ENCODE data around the gene MRGPRX4.

Gene MRGPRX4

DNA sequence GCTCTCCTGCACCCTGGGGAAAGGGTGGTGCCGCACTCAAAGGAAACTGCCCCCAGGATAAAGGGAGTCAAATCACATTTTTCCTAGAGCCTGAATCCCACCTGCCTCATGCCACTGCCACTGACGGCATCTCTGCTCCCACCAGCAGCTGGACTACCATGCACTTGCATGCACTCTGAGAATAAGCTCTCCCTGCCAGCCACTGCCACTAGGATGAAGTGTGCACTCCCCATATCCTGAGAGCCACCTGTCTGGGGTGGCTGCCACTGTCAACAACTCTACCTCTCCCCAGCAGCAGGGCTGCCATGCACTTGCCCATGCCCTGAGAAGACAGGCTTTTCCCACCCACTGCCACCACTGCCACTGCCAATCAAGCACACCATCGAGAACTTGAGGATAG lies 31.6 kb downstream of the MRGPRX4 start:
- no peak overlapping the region for H3K27ac ChIP-seq (ENCODE audit: low read depth, low read length)
- H3K36me3 ChIP-seq (ENCODE audit: control insufficient read depth in 5 of 5, insufficient read depth in 5 of 5, low read length in 5 of 5), result no peaks in the 10 kb centered on the region
- H3K4me3 ChIP-seq (ENCODE audit: low read depth in 1 of 5, low read length in 5 of 5), result no peak overlapping the region
- peaks cover 0 to 6% (median 0%) of the 10 kb centered on the region in 5 donors for H3K9me3 ChIP-seq (ENCODE audit: control insufficient read depth in 5 of 5, low read length in 5 of 5)
- H3K9ac ChIP-seq (ENCODE audit: low read length in 5 of 5), result no peak overlapping the region
- peaks cover 0 to 11% (median 4%) of the 10 kb centered on the region in 5 donors for H3K27me3 ChIP-seq (ENCODE audit: control insufficient read depth in 5 of 5, insufficient read depth in 4 of 5, low read length in 5 of 5)
- peaks cover 0 to 4% (median 0%) of the 10 kb centered on the region in 5 donors for H3K4me1 ChIP-seq (ENCODE audit: control insufficient read depth in 5 of 5, insufficient read depth in 5 of 5, low read length in 5 of 5)

DNA sequence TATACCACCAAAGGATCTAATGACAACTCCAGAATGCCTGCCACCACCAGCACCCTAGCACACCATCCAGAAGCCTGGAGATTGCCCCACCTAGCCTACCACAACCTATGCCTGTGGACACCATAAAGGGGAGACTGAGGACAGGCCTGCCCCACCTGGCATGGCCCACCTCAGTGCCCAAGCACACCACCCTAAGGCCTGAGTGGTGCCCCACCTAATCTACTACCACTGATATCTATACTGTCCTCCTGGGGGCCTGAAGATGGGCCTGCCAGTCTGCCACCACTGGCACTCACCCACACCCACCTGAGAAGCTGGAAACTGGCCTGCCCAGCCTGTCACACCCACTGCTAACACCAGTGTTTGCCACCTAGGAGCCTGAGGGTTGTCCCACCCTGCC lies 32.1 kb downstream of the MRGPRX4 start:
- Histone ChIP-seq H3K9me3 (ENCODE audit: control insufficient read depth in 5 of 5, low read length in 5 of 5) (peaks cover 0 to 6% (median 0%) of the 10 kb centered on the region in 5 donors), H3K4me3 (ENCODE audit: low read depth in 1 of 5, low read length in 5 of 5) (no peak overlapping the region), H3K4me1 (ENCODE audit: control insufficient read depth in 5 of 5, insufficient read depth in 5 of 5, low read length in 5 of 5) (peaks cover 0 to 4% (median 0%) of the 10 kb centered on the region in 5 donors), H3K36me3 (ENCODE audit: control insufficient read depth in 5 of 5, insufficient read depth in 5 of 5, low read length in 5 of 5) (no peaks in the 10 kb centered on the region), H3K27ac (ENCODE audit: low read depth, low read length) (no peak overlapping the region), H3K9ac (ENCODE audit: low read length in 5 of 5) (no peak overlapping the region), H3K27me3 (ENCODE audit: control insufficient read depth in 5 of 5, insufficient read depth in 4 of 5, low read length in 5 of 5) (peaks cover 0 to 11% (median 4%) of the 10 kb centered on the region in 5 donors)

DNA sequence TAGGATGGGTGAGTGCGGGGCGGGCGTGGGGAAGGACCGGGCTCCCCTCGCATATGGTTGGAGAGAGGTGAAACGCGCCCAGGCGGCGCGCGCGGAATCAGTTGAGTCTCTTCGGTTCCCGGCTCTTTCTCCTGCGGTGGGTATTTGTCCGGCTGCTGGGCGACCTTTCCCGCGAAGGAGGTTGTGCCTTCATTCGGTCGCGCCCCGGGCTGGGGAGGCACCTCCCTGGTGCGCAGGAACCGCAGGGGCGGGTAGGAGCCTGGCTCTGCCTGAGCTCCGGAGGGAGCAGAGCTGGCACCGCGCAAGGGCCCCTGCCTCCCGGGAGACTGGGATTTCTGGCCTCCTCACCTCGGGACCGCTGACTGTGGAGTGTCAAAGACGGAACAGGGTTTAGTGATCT lies 36.4 kb downstream of the MRGPRX4 start:
- Histone ChIP-seq H3K36me3 (ENCODE audit: control insufficient read depth in 5 of 5, insufficient read depth in 5 of 5, low read length in 5 of 5) (no peaks in the 10 kb centered on the region), H3K27me3 (ENCODE audit: control insufficient read depth in 5 of 5, insufficient read depth in 4 of 5, low read length in 5 of 5) (peaks cover 0 to 11% (median 4%) of the 10 kb centered on the region in 5 donors), H3K4me3 (ENCODE audit: low read depth in 1 of 5, low read length in 5 of 5) (no peak overlapping the region), H3K9me3 (ENCODE audit: control insufficient read depth in 5 of 5, low read length in 5 of 5) (no peaks in the 10 kb centered on the region), H3K9ac (ENCODE audit: low read length in 5 of 5) (no peak overlapping the region), H3K27ac (ENCODE audit: low read depth, low read length) (no peak overlapping the region), H3K4me1 (ENCODE audit: control insufficient read depth in 5 of 5, insufficient read depth in 5 of 5, low read length in 5 of 5) (no peaks in the 10 kb centered on the region)

DNA sequence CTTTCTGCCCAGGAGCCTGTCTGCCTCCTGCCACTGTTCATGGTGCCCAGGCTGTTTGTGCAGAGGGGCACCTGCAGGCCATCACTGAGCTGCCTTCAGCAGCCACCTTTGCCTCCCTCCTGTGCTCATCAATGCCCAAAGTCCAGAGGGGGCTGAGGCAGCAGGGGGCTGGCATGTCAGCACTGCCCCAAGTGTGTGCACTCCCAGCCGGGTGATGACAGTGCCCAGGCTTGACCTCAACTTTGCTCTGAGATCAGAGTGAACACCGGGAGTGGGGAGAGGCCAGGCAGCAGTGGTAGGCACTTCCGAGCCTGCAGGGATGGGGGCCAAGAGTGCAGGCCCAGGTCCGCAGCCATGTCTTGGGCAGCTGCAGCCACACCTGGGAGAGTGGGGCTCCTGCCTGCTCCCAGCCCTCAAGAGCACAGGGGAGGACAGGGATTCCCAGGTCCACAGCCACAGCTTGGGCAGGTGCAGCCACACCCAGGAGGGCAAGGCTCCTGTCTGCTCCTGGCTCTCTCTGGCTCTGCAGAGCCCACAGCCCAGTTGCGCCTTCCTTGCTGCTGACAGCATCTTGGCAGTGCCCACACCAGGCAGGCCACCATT lies 48.7 kb downstream of the MRGPRX4 start:
- Histone ChIP-seq H3K9ac (ENCODE audit: low read length in 5 of 5) (no peak overlapping the region), H3K4me1 (ENCODE audit: control insufficient read depth in 5 of 5, insufficient read depth in 5 of 5, low read length in 5 of 5) (no peaks in the 10 kb centered on the region), H3K27ac (ENCODE audit: low read depth, low read length) (no peak overlapping the region), H3K36me3 (ENCODE audit: control insufficient read depth in 5 of 5, insufficient read depth in 5 of 5, low read length in 5 of 5) (no peaks in the 10 kb centered on the region), H3K9me3 (ENCODE audit: control insufficient read depth in 5 of 5, low read length in 5 of 5) (peaks cover 0 to 5% (median 0%) of the 10 kb centered on the region in 5 donors), H3K27me3 (ENCODE audit: control insufficient read depth in 5 of 5, insufficient read depth in 4 of 5, low read length in 5 of 5) (peaks cover 0 to 2% (median 0%) of the 10 kb centered on the region in 5 donors), H3K4me3 (ENCODE audit: low read depth in 1 of 5, low read length in 5 of 5) (no peak overlapping the region)

DNA sequence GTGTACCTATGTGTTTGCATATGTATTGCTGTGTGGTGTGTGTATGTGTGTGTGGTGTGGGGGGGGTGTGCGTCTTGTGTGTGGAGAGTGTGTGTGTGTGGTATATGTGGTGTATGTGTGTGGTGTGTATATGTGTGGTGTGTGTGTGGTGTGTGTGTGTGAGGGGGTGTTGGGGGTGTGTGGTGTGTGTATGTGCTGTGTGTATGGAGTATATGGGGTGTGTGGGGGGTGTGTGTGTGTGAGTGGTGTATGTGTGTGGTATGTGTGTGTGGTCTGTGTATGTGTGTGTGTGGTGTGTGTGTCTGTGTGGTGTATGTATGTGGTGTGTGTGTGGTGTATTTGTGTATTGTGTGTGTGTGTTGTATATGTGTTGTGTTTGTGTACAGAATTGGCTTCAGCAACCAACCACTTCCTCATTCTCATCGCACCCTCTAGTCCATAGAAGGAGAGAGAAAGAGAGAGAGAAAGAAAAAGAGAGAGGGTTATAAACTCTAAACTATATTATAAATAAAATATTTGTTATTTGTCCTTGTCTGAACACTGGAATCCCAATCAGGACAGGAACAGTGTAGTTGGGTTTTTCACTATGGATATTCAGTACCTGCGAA lies 50.3 kb downstream of the MRGPRX4 start:
- Histone ChIP-seq H3K27ac (ENCODE audit: low read depth, low read length) (no peak overlapping the region), H3K27me3 (ENCODE audit: control insufficient read depth in 5 of 5, insufficient read depth in 4 of 5, low read length in 5 of 5) (peaks cover 0 to 2% (median 0%) of the 10 kb centered on the region in 5 donors), H3K4me1 (ENCODE audit: control insufficient read depth in 5 of 5, insufficient read depth in 5 of 5, low read length in 5 of 5) (no peaks in the 10 kb centered on the region), H3K36me3 (ENCODE audit: control insufficient read depth in 5 of 5, insufficient read depth in 5 of 5, low read length in 5 of 5) (no peaks in the 10 kb centered on the region), H3K9me3 (ENCODE audit: control insufficient read depth in 5 of 5, low read length in 5 of 5) (peaks cover 0 to 5% (median 0%) of the 10 kb centered on the region in 5 donors), H3K9ac (ENCODE audit: low read length in 5 of 5) (no peak overlapping the region), H3K4me3 (ENCODE audit: low read depth in 1 of 5, low read length in 5 of 5) (no peak overlapping the region)
